Measurements from ENCODE around the gene LHX3.

DNA sequence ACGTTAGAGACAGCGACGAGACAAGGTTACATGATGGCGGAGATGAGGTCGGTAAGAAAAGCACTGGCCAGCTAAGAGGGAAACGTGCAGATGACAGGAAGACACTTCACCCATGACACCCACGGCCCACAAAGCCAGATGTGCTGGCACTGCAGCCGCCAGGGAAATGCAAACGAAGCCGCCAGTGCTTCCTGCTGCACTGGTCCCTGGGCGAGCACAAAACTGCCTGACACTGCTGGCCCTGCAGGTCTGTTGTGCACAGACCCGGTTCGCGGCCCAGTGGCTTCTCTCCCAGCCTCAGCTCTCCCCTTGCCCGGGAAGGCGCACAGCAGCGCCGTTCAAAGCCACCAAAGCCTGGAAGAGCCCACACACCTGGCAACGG lies 20.4 kb upstream of the LHX3 start:
- TF ChIP-seq, protein P1, sequence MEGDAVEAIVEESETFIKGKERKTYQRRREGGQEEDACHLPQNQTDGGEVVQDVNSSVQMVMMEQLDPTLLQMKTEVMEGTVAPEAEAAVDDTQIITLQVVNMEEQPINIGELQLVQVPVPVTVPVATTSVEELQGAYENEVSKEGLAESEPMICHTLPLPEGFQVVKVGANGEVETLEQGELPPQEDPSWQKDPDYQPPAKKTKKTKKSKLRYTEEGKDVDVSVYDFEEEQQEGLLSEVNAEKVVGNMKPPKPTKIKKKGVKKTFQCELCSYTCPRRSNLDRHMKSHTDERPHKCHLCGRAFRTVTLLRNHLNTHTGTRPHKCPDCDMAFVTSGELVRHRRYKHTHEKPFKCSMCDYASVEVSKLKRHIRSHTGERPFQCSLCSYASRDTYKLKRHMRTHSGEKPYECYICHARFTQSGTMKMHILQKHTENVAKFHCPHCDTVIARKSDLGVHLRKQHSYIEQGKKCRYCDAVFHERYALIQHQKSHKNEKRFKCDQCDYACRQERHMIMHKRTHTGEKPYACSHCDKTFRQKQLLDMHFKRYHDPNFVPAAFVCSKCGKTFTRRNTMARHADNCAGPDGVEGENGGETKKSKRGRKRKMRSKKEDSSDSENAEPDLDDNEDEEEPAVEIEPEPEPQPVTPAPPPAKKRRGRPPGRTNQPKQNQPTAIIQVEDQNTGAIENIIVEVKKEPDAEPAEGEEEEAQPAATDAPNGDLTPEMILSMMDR (conservative IDR thresholded peaks at IDR 0.05; ENCODE audit: low read depth, low read length) = no peak
- TF ChIP-seq EZH2 (IDR thresholded peaks at IDR 0.05; ENCODE audit: low read length, unreplicated experiment) = no peak
